GM21390 (cell line): ENCODE measurements around the gene HDHD3.
"Not testable (repeated sequence)": the region's sequence is repeated elsewhere in the genome, so short reads cannot be mapped to it uniquely, and the experiment has no call there.

ENCODE experiments used
- ATAC-seq: cut with Tn5 transposase; IDR thresholded peaks from one replicate; pipeline ENCODE4 v1.9.1; 2021; ENCODE audit not compliant: unreplicated experiment

The HDHD3 gene

GRCh38 chr9:113390192-113390960 lies 13.6 kb upstream of the HDHD3 start:
- no peak for ATAC-seq

GRCh38 chr9:113389451-113389850 lies 12.7 kb upstream of the HDHD3 start:
- no peak for ATAC-seq

GRCh38 chr9:113388833-113389232 lies 12.0 kb upstream of the HDHD3 start:
- no peak for ATAC-seq

- no peak for ATAC-seq
Observed at GRCh38 chr9:113387560-113388230, 10.9 kb upstream of the HDHD3 start.

GRCh38 chr9:113386571-113387393 lies 10.0 kb upstream of the HDHD3 start:
- ATAC-seq = no peak

- no peak for ATAC-seq
Observed at GRCh38 chr9:113381909-113382411, 5.2 kb upstream of the HDHD3 start.

- ATAC-seq = not testable (repeated sequence)
Observed at GRCh38 chr9:113381441-113381840, 4.7 kb upstream of the HDHD3 start.

- peak; percentile 54 for ATAC-seq
Observed at GRCh38 chr9:113380869-113381378, 4.1 kb upstream of the HDHD3 start.

GRCh38 chr9:113379829-113380210 lies 3.0 kb upstream of the HDHD3 start:
- ATAC-seq = not testable (repeated sequence)

GRCh38 chr9:113379094-113379828 lies 2.5 kb upstream of the HDHD3 start:
- not testable (repeated sequence) for ATAC-seq

- no peak for ATAC-seq
Observed at GRCh38 chr9:113375057-113376023, 1.4 kb downstream of the HDHD3 start.

GRCh38 chr9:113373676-113374392 lies 3.0 kb downstream of the HDHD3 start:
- ATAC-seq = no peak

GRCh38 chr9:113373256-113373655 lies 3.5 kb downstream of the HDHD3 start:
- no peak for ATAC-seq

- no peak for ATAC-seq
Observed at GRCh38 chr9:113372059-113372458, 4.7 kb downstream of the HDHD3 start.

GRCh38 chr9:113370806-113371325 lies 5.9 kb downstream of the HDHD3 start:
- ATAC-seq = no peak

GRCh38 chr9:113369855-113370140 lies 7.0 kb downstream of the HDHD3 start:
- no peak for ATAC-seq

GRCh38 chr9:113368982-113369854 lies 7.6 kb downstream of the HDHD3 start:
- no peak for ATAC-seq
